Suppressor macrophage treated with lipopolysaccharide for 4 hours (primary cell): ENCODE data around the gene OMP.

Experiments
- DNase-seq: peaks from one replicate; pipeline ENCODE4 v3.0.0-alpha.2; 2020

OMP gene

GRCh38 chr11:77144196-77144856, 41.7 kb downstream of the OMP start:
- DNase-seq, result no peak

GRCh38 chr11:77144857-77145428, 42.3 kb downstream of the OMP start:
- DNase-seq, result no peak

GRCh38 chr11:77146261-77147035, 43.8 kb downstream of the OMP start:
- no peak for DNase-seq

GRCh38 chr11:77147036-77147315, 44.3 kb downstream of the OMP start:
- DNase-seq, result no peak

- DNase-seq, result no peak
Measured at GRCh38 chr11:77147668-77148321, 45.2 kb downstream of the OMP start.

GRCh38 chr11:77148963-77149715, 46.5 kb downstream of the OMP start:
- DNase-seq, result no peak

GRCh38 chr11:77149716-77150392, 47.2 kb downstream of the OMP start:
- DNase-seq, result no peak

GRCh38 chr11:77150836-77151235, 48.2 kb downstream of the OMP start:
- DNase-seq, result no peak

- DNase-seq, result peak; percentile 34
Measured at GRCh38 chr11:77151804-77152509, 49.3 kb downstream of the OMP start.

- DNase-seq, result no peak
Measured at GRCh38 chr11:77152846-77153245, 50.2 kb downstream of the OMP start.
